Tibial artery (tissue), 4 donors: ENCODE results near the gene DTNB.
A peak's percentile ranks its signal among the peaks of the same experiment; 100 is the strongest.

Experiments used
- DNase-seq, 2 donors: peaks; one replicate each; pipeline ENCODE4 v3.0.0-alpha.2; 2019
- H3K27ac ChIP-seq, 2 donors: fragments of 200-600 bp; sonication (generic) in 1 of 2; 1 replicate in 1 of 2; 2 replicates in 1 of 2; pipeline ENCODE4 v1.5.1; 2018 to 2019; ENCODE audit warnings: mild to moderate bottlenecking in 1 of 2
- H3K27me3 ChIP-seq, 2 donors: fragments of 200-600 bp; sonication (generic) in 1 of 2; one replicate each; pipeline versions ENCODE4 v1.5.1 to v1.6.0; 2016 to 2019
- H3K36me3 ChIP-seq, 3 donors: fragments of 200-600 bp; sonication (generic) in 2 of 3; one replicate each; pipeline ENCODE4 v1.5.1; 2016 to 2019; ENCODE audit warnings: mild to moderate bottlenecking in 2 of 3
- H3K4me1 ChIP-seq, 4 donors: fragments of 200-600 bp; sonication (generic) in 2 of 4; 1 replicate in 3 of 4; 2 replicates in 1 of 4; pipeline ENCODE4 v1.5.1; 2016 to 2019
- H3K4me3 ChIP-seq, 2 donors: fragments of 200-600 bp; sonication (generic) in 1 of 2; 1 replicate in 1 of 2; 2 replicates in 1 of 2; pipeline ENCODE4 v1.5.1; 2018 to 2019; ENCODE audit warnings: mild to moderate bottlenecking in 2 of 2
- H3K9me3 ChIP-seq, 3 donors: fragments of 200-600 bp; sonication (generic) in 1 of 3; one replicate each; pipeline ENCODE4 v1.5.1; 2016 to 2019
- CTCF ChIP-seq, 2 experiments: fragments of 200-600 bp in 1 of 2; fragments of 450-650 bp in 1 of 2; IDR thresholded peaks; one replicate each; pipeline ENCODE4 v1.5.1; 2017 to 2019; ENCODE audit warnings: antibody characterized with exemption in 2 of 2, mild to moderate bottlenecking in 1 of 2, moderate library complexity in 1 of 2
- intact Hi-C: fragments of 100-400 bp; cut with DNase I; formaldehyde crosslinking; loops from one replicate; pipeline ENCODE4 v1.15.0; 2023; ENCODE audit warnings: low total_unique reads

Gene DTNB

GRCh38 chr2:25566694-25567093 lies 106.7 kb downstream of the DTNB start:
- Histone ChIP-seq H3K27ac (no peak overlapping the region), H3K4me3 (no peak overlapping the region), H3K4me1 (no peaks in the 10 kb centered on the region), H3K36me3 (no peaks in the 10 kb centered on the region), H3K9me3 (no peaks in the 10 kb centered on the region), H3K27me3 (no peaks in the 10 kb centered on the region)
- DNase-seq: peak in 1 of 2 donors; percentile 39
- TF ChIP-seq CTCF (IDR thresholded peaks at IDR 0.05): no peak
- intact Hi-C loops: no loop called here

- TF ChIP-seq CTCF (IDR thresholded peaks at IDR 0.05): no peak
- no peaks in the 10 kb centered on the region for H3K27me3 ChIP-seq
- no peak for DNase-seq
- H3K4me3 ChIP-seq: no peak overlapping the region
- H3K4me1 ChIP-seq: no peaks in the 10 kb centered on the region
- no peak overlapping the region for H3K27ac ChIP-seq
- no peaks in the 10 kb centered on the region for H3K9me3 ChIP-seq
- H3K36me3 ChIP-seq: no peaks in the 10 kb centered on the region
- intact Hi-C loops: no loop called here
Measured at GRCh38 chr2:25566094-25566493, 107.3 kb downstream of the DTNB start.

- H3K4me1 ChIP-seq: no peaks in the 10 kb centered on the region
- H3K27me3 ChIP-seq: no peaks in the 10 kb centered on the region
- H3K9me3 ChIP-seq: no peaks in the 10 kb centered on the region
- H3K36me3 ChIP-seq: no peaks in the 10 kb centered on the region
- no peak overlapping the region for H3K4me3 ChIP-seq
- no peak for TF ChIP-seq CTCF (IDR thresholded peaks at IDR 0.05)
- DNase-seq: no peak
- intact Hi-C loops: no loop called here
- no peak overlapping the region for H3K27ac ChIP-seq
Measured at GRCh38 chr2:25561136-25561850, 112.1 kb downstream of the DTNB start.

GRCh38 chr2:25559148-25559547 lies 114.2 kb downstream of the DTNB start:
- Histone ChIP-seq H3K27ac (no peak overlapping the region), H3K36me3 (no peaks in the 10 kb centered on the region), H3K4me1 (no peaks in the 10 kb centered on the region), H3K27me3 (no peaks in the 10 kb centered on the region), H3K4me3 (no peak overlapping the region), H3K9me3 (no peaks in the 10 kb centered on the region)
- intact Hi-C loops: no loop called here
- DNase-seq: no peak
- no peak for TF ChIP-seq CTCF (IDR thresholded peaks at IDR 0.05)

GRCh38 chr2:25558262-25558661 lies 115.1 kb downstream of the DTNB start:
- Histone ChIP-seq H3K4me3 (no peak overlapping the region), H3K4me1 (no peaks in the 10 kb centered on the region), H3K27me3 (no peaks in the 10 kb centered on the region), H3K27ac (no peak overlapping the region), H3K9me3 (no peaks in the 10 kb centered on the region), H3K36me3 (no peaks in the 10 kb centered on the region)
- no peak for TF ChIP-seq CTCF (IDR thresholded peaks at IDR 0.05)
- intact Hi-C loops: no loop called here
- DNase-seq: no peak
